ENCODE data around the gene TRIM34. TPM values are rescaled to one million over a fixed set of nuclear protein-coding genes. Genes with fewer than 3 reads are reported as not detected.

The TRIM34 gene, protein sequence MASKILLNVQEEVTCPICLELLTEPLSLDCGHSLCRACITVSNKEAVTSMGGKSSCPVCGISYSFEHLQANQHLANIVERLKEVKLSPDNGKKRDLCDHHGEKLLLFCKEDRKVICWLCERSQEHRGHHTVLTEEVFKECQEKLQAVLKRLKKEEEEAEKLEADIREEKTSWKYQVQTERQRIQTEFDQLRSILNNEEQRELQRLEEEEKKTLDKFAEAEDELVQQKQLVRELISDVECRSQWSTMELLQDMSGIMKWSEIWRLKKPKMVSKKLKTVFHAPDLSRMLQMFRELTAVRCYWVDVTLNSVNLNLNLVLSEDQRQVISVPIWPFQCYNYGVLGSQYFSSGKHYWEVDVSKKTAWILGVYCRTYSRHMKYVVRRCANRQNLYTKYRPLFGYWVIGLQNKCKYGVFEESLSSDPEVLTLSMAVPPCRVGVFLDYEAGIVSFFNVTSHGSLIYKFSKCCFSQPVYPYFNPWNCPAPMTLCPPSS
- 10.0 and 14.7 TPM in 2 replicates for total RNA-seq

GRCh38 chr11:5624489-5625279, at the start of gene TRIM34:
Gene TRIM34, plus strand, starts transcription at chr11:5625001. Its CDS starts 7,331 bp downstream, at chr11:5632332.

GRCh38 chr11:5580577-5580976, 44.2 kb upstream of the TRIM34 start, which contains the start of gene OR52B6:
Gene OR52B6, plus strand, starts transcription at chr11:5580877. Its CDS starts 0 bp downstream, at chr11:5580877.

GRCh38 chr11:5596607-5597201, 28.1 kb upstream of the TRIM34 start, which contains the start of gene TRIM6:
Gene TRIM6, plus strand, starts transcription at chr11:5596637. Its CDS starts 261 bp downstream, at chr11:5596898.

GRCh38 chr11:5684646-5685362, 60.0 kb downstream of the TRIM34 start, which contains the start of gene TRIM5:
Gene TRIM5, minus strand, starts transcription at chr11:5685074. Its CDS starts 4,897 bp downstream, at chr11:5680177.

DNA sequence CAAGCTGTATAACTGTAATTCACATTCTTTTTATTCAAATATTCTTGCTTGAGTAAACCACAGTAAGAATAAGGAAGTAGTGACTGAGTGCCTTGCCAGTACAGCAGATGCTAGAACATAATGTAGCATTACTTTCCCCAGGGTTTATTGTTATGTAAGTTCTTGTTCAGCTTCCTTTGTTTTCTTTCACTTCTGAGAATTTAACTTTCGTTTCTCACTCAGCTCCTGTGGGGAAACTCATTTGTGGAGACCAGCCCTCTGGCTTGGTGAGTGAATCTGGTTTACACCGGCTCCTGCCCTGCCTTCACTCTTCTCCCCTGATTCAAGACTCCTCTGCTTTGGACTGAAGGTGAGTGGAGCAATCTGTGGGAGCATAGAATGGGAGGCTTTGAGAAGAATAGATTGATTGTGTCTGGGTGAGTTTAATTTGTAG, 64.8 kb downstream of the TRIM34 start, which contains the start of gene TRIM22:
TSS of gene TRIM22 (plus strand) at position 240 of the 433 bp plus-strand sequence. CDS start 6,443 bp downstream, outside the sequence.

Other genes starting within 250 kb of the TRIM34 start
- gene OR51M1, start 241.2 kb upstream of the TRIM34 start, total RNA-seq, result not detected in 2 replicates
- not detected in 2 replicates for gene OR51Q1, start 202.9 kb upstream of the TRIM34 start, total RNA-seq
- gene OR51I1, start 183.5 kb upstream of the TRIM34 start, total RNA-seq, result not detected in 2 replicates
- gene OR51I2, start 175.7 kb upstream of the TRIM34 start, total RNA-seq, result not detected in 2 replicates
- not detected in 2 replicates for gene OR52D1, start 136.3 kb upstream of the TRIM34 start, total RNA-seq
- gene UBQLN3, start 115.0 kb upstream of the TRIM34 start, total RNA-seq, result not detected in 2 replicates
- not detected in 2 replicates for gene UBQLNL, start 108.3 kb upstream of the TRIM34 start, total RNA-seq
- gene OR52H1, start 76.5 kb upstream of the TRIM34 start, total RNA-seq, result 0.38 TPM in 1 of 2 replicates, not detected in the other
- gene OR52B6, start 44.1 kb upstream of the TRIM34 start, total RNA-seq, result not detected in 2 replicates
- 1.3 and 2.1 TPM in 2 replicates for gene TRIM6, start 28.4 kb upstream of the TRIM34 start, total RNA-seq
- gene TRIM5, start 60.1 kb downstream of the TRIM34 start, total RNA-seq, result 48.6 and 116 TPM in 2 replicates
- 96.0 and 226 TPM in 2 replicates for gene TRIM22, start 64.8 kb downstream of the TRIM34 start, total RNA-seq
- not detected in 2 replicates for gene OR56B1, start 111.4 kb downstream of the TRIM34 start, total RNA-seq
- not detected in 2 replicates for gene OR52N4, start 129.2 kb downstream of the TRIM34 start, total RNA-seq
- gene OR52N5, start 158.4 kb downstream of the TRIM34 start, total RNA-seq, result not detected in 2 replicates
- gene OR52N1, start 166.3 kb downstream of the TRIM34 start, total RNA-seq, result not detected in 2 replicates
- not detected in 2 replicates for gene OR52N2, start 183.9 kb downstream of the TRIM34 start, total RNA-seq
- gene OR52E6, start 216.9 kb downstream of the TRIM34 start, total RNA-seq, result not detected in 2 replicates
- not detected in 2 replicates for gene OR52E8, start 232.7 kb downstream of the TRIM34 start, total RNA-seq